Stimulated activated CD4-positive, alpha-beta T cell treated with anti-CD3 and anti-CD28 coated beads, Interleukin-2, amount 100 ng/mL, for 48 hours (primary cell): ENCODE results near the gene SAMHD1.
"Not testable (repeated sequence)": the region's sequence is repeated elsewhere in the genome, so short reads cannot be mapped to it uniquely, and the experiment has no call there.

Experiments
- DNase-seq, 2 donors: peaks; one replicate each; pipeline ENCODE4 v3.0.0-alpha.2; 2020

The SAMHD1 gene

GRCh38 chr20:36951198-36951978 lies at the start of gene SAMHD1:
TSS of gene SAMHD1 (minus strand) at chr20:36951708. CDS start at chr20:36951643, 65 bp downstream.
- peak; percentile 86 to 87 for DNase-seq

- not testable (repeated sequence) for DNase-seq
Observed at GRCh38 chr20:37000171-37000570, 48.7 kb upstream of the SAMHD1 start.

DNA sequence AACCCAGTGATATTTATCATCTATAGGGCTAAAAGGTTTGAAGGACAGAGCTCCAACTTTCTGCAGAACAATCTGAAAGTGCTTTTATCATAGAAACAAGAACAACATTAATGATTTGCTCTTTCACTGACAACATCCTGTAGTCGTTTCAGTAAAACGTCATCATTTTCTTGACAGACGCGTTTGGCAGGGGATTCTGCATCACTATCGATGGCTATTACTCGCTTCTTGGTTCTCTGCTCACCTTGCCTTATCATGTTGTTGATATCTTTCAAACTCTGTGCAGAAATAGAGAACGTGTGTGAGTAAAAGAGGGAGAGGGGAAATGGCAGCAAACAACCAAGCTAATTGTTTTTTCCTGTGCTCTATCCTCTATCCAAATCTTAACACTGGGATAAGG lies 47.1 kb upstream of the SAMHD1 start:
- no peak for DNase-seq

- DNase-seq: no peak
Observed at GRCh38 chr20:36997121-36997520, 45.6 kb upstream of the SAMHD1 start.

DNA sequence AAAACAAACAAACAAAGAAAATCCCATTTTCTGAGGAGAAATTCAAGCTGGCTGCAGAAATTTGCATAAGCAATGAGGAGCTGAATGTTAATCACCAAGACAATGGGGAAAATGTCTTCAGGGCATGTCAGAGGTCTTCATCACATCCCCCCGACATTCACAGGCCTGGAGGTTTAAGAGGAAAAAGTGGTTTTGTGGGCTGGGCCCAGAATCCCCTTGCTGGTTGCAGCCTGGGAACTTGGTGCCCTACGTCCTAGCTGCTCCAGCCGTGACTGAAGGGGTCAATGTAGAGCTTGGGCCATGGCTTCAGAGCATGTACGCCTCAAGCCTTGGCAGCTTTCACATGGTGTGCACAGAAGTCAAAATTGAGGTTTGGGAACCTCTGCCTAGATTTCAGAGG lies 42.7 kb upstream of the SAMHD1 start:
- DNase-seq: not testable (repeated sequence)

DNA sequence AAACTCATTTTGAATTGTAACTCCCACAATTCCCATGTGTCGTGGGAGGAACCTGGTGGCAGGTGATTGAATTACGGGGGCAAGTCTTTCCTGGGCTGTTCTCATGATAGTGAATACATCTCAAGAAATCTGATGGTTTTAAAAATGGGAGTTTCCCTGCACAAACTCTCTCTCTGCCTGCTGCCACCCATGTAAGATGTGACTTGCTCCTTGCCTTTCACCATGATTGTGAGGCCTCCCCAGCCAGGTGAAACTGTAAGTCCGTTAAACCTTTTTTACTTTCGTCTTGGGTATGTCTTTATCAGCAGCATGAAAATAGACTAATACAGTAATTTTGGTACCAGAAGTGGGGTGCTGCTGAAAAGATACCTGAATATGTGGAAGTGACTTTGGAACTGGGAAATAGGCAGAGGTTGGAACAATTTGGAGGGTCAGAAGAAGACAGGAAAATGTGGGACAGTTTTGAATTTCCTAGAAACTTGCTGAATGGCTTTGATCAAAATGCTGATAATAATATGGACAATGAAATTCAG lies 41.4 kb upstream of the SAMHD1 start:
- DNase-seq: no peak

GRCh38 chr20:36991703-36992102 lies 40.2 kb upstream of the SAMHD1 start:
- no peak for DNase-seq

DNA sequence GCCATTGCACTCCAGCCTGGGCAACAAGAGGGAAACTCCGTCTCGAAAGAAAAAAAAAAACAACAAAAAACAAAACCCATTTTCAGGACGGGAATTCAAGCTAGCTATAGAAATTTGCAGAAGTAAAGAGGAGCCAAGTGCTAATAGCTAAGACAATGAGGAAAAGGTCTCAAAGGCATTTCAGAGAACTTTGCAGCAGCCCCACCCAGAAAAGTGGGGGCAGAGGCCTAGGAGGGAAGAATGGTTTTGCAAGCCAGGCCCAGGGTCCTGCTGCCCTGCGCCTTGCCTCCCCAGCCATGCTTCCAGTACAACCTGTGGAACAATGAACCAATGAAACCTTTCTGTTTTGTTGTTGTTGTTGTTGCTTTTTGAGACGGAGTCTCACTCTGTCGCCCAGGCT lies 38.3 kb upstream of the SAMHD1 start:
- no peak for DNase-seq

DNA sequence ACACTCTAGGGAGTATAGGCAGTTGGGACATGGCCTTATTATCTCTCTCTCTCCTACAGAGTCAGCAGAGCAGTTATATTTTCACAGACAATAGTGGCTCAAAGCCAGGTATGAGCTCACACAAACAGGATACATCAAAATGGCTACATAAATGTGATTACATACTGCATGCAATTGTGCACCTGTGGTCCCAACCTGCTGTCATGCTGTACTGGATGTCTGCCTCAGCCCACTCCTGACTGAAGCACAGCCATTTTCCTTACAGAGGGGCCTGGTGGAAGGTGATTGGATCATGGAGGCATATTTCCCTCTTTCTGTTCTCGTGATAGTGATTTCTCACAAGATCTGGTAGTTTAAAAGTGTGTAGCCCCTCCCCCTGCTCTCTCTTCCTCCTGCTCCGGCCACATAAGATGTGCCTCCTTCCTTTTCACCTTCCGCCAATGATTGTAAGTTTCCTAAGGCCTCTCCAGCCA lies 37.0 kb upstream of the SAMHD1 start:
- DNase-seq: no peak

- DNase-seq: no peak
Observed at GRCh38 chr20:36984257-36984638, 32.7 kb upstream of the SAMHD1 start.

DNA sequence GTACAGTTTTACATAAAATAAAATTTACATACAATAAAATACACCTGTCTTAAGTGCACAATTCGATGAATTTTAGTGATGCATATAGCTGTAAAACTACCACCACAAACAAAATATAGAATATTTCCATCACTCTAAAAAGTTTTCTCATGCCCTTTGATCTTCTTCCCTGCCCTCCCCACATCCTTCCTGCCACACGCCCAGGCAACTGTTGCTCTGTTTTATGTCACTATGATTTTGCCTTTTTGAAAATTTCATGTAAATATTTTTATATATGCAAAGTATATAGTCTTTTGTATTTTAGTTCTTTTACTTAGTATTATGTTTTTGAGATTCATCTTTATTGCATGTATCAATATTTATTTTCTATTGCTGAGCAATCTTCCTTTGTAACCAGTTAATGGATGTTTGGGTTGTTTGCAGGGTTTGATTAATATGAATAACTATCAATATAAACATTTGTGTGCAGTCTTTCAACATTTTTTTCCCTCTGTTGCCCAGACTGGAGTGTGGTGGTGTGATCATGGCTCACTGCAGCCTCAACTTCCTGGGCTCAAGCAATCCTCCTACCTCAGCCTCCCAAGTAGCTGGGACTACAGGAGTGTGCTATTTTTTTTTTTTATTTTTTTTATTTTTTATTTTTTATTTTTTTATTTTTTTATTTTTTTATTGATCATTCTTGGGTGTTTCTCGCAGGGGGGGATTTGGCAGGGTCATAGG lies 23.8 kb upstream of the SAMHD1 start:
- no peak for DNase-seq

DNA sequence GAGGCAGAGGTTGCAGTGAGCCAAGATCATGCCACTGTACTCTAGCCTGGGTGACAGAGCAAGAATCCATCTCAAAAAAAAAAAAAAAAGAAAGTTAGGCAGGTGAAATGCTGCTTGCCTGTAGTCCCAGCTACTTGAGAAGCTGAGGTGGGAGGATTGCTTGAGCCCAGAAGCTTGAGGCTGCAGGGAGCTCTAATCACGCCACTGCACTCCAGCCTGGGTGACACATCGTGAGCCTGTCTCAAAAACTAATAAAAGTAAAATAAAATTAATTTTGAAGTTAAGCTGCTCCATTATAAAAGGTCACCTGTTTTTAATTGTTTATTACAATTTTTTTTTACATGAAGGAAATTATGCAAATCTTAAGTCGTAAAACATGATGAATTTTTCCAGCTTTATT lies 23.2 kb upstream of the SAMHD1 start:
- no peak for DNase-seq

DNA sequence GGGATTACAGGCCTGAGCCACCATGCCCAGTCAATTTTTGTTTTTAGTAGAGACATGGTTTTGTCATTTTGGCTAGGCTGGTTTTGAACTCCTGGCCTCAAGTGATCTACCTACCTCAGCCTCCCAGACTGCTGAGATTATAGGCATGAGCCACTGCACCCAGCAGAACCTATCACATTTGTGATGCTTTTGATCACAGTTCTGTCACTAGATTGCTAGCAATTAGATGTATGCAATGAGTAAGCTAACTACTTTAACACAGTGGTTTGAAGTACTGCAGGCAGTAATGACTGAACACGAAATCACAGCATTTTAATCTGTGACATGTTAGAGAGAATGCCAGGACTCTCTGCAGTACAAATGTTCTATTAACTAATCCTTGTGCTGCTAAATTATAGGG lies 19.6 kb upstream of the SAMHD1 start:
- DNase-seq: no peak

DNA sequence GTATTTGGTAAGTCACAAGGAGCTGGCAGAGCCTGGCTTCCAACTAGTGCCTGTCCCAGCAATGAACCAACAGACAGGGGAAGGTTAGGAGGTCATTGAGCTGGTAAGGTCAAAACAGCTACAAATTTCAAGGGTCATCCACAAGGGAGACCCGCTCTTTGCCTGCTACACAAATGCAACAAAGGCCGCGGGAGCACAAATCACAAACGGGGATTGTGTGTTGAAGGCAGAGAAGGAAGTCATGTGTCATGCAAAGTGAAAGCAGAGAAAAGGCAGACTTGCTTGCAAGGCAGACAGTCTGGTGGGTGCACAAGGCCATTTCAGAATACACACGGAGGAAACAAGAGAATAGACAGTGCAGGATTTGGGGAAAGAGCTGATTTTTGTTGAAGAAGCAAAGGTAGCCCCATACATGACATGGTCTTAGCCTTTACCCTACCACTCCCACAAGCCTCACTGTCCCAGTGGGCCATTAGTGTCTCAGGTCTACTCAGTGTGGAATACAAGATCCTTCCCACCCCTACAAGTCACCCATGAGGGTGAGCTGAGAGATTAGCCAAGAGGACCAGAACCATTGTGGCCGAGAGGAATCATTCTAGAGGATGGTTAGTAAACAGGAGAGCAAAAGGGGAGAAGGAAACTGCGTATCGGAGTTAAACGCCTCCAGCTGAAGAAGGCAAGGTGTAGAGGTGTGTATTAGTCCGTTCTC lies 18.1 kb upstream of the SAMHD1 start:
- no peak for DNase-seq

GRCh38 chr20:36969051-36969450 lies 17.5 kb upstream of the SAMHD1 start:
- DNase-seq: no peak

GRCh38 chr20:36967636-36968035 lies 16.1 kb upstream of the SAMHD1 start:
- DNase-seq: no peak

DNA sequence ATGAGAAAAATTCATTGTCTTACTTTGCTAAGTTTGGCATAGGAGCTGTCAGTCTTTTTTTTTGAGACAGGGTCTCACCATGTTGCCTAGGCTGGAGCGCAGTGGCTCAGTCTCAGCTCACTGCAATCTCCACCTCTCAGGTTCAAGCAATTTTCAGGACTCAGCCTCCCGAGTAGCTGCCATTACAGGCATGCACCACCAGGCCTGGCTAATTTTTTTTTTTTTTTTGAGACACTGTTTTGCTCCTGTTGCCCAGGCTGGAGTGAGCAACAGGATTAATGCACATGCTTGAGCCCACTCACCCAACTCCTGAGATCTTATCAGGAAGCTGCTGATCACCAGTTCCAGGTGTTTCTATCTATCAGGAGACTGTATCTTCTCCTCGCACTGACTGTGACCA lies 15.5 kb upstream of the SAMHD1 start:
- DNase-seq: not testable (repeated sequence)

- not testable (repeated sequence) for DNase-seq
Observed at GRCh38 chr20:36962354-36962941, 10.9 kb upstream of the SAMHD1 start.

GRCh38 chr20:36959242-36959641 lies 7.7 kb upstream of the SAMHD1 start:
- DNase-seq: no peak

DNA sequence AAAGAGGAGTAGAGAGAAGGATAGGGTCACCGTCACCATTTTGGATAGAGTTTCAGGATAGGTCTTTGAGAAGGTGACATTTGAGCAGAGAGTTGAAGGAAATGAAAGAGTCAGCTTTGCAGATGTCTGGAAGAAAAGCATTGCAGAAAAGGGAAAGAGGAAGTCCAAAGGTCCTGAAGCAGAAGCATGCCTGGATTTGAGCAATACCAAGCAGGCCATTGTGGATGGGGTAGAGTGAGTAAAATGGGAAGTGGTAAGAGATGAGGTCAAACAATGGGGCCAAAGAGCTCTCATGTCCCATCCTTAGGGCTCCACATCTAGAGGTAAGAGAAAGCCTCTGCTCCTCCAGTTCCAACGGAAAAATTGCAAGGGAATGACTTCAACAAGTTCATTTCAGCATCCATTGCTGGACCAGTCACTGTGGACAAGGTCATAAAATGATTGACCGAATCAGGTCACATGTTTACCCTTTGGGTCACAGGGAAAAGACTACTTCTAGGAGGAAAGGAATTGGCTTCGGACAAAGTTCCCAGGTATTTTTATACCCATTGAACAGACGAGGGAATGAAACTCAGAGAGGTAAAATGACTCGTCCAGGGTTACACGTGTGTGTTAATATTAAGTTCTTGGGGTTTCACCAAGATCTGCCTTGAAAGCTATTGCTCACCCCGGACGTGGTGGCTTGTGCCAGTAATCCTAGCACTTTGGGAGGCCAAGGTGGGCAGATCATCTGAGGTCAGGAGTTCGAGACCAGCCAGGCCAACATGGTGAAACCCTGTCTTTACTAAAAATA lies 6.6 kb upstream of the SAMHD1 start:
- no peak for DNase-seq

DNA sequence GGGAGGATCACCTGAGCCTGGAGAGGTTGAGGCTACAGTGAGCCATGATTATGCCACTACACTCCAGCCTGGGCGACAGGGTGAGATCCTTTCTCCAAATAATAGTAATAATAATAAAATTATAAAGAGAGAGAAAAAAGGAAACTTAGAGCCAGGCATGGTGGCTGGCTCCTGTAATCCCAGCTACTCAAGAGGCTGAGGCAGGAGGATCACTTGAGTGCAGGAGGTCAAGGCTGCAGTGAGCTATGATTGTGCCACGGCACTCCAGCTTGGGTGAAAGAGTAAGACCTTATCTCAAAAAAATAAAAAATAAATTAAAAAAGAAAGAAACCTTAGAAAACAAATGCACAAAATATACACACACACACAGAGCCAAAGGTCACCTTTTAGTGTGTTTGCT lies 5.2 kb upstream of the SAMHD1 start:
- no peak for DNase-seq

DNA sequence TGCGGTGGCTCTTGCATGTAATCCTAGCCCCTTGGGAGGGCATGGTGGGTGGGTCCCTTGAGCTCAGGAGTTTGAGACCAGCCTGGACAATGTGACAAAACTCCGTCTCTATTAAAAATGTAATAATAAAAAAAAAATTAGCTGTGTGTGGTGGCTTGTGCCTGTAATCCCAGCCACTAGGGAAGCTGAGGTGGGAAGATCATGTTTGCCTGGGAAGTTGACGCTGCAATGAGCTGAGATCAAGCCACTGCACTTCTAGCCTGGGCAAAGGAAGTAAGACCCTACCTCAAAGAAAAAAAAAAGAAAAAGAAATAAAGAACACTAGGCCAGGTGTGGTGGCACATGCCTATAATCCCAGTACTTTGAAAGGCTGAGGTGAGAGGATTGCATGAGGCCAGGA lies 4.5 kb upstream of the SAMHD1 start:
- DNase-seq: no peak
